GM23338 (cell line): ENCODE results near the gene NWD2. TPM values are rescaled to one million over a fixed set of nuclear protein-coding genes. Genes with fewer than 3 reads are reported as not detected.

Source experiments
- ATAC-seq: fragments of 200-7000 bp; cut with Tn5 transposase; 3 replicates; pipeline ENCODE4 v1.9.1; 2020
- DNase-seq: peaks from one replicate; pipeline ENCODE4 v3.0.0-alpha.2; 2015; ENCODE audit warnings: low spot score
- H2AFZ ChIP-seq: fragments of 200-600 bp; sonication (generic); 2 replicates; pipeline ENCODE4 v1.8.0; 2016; ENCODE audit warnings: antibody characterized with exemption, mild to moderate bottlenecking, moderate library complexity
- H3F3A ChIP-seq: fragments of 200-600 bp; sonication (generic); replicated peaks from 2 replicates; pipeline ENCODE4 v1.8.0; 2017; ENCODE audit warnings: antibody characterized with exemption, mixed run types, low read depth
- H3K27ac ChIP-seq: fragments of 200-600 bp; sonication (generic); 2 replicates; pipeline ENCODE4 v1.6.1; 2016; ENCODE audit warnings: low read depth
- H3K27me3 ChIP-seq: fragments of 200-600 bp; sonication (generic); 2 replicates; pipeline ENCODE4 v1.8.0; 2016; ENCODE audit warnings: mild to moderate bottlenecking, mixed run types, moderate library complexity; ENCODE audit not compliant: insufficient read depth
- H3K36me3 ChIP-seq: fragments of 200-600 bp; sonication (generic); 2 replicates; pipeline ENCODE4 v1.8.0; 2016; ENCODE audit warnings: mild to moderate bottlenecking; ENCODE audit not compliant: insufficient read depth
- H3K4me1 ChIP-seq: fragments of 200-600 bp; sonication (generic); 2 replicates; pipeline ENCODE4 v1.8.0; 2016; ENCODE audit warnings: mild to moderate bottlenecking, moderate library complexity; ENCODE audit not compliant: insufficient read depth
- H3K4me2 ChIP-seq: fragments of 200-600 bp; sonication (generic); 2 replicates; pipeline ENCODE4 v1.7.1; 2017; ENCODE audit warnings: mixed run types
- H3K4me3 ChIP-seq: fragments of 200-600 bp; sonication (generic); 2 replicates; pipeline ENCODE4 v1.6.1; 2016; ENCODE audit warnings: mixed run types
- H3K79me2 ChIP-seq: fragments of 200-600 bp; sonication (generic); replicated peaks from 2 replicates; pipeline ENCODE4 v1.8.0; 2017; ENCODE audit warnings: mild to moderate bottlenecking; ENCODE audit not compliant: insufficient read depth
- H3K9me2 ChIP-seq: fragments of 200-600 bp; sonication (generic); 2 replicates; pipeline ENCODE4 v1.8.0; 2017; ENCODE audit not compliant: insufficient read depth
- H4K20me1 ChIP-seq: fragments of 200-600 bp; sonication (generic); replicated peaks from 2 replicates; pipeline ENCODE4 v1.8.0; 2017; ENCODE audit warnings: mild to moderate bottlenecking; ENCODE audit not compliant: insufficient read depth
- H3K27ac Mint-ChIP-seq: 2 replicates; pipeline ENCODE4 v1.8.0; 2020; ENCODE audit warnings: inconsistent platforms, mild to moderate bottlenecking, moderate library complexity, mixed read lengths
- H3K27me3 Mint-ChIP-seq: 3 replicates; pipeline ENCODE4 v1.8.0; 2022; ENCODE audit warnings: low read depth, mild to moderate bottlenecking, moderate library complexity, mixed read lengths, inconsistent platforms; ENCODE audit not compliant: insufficient read depth, poor library complexity
- H3K36me3 Mint-ChIP-seq: 3 replicates; pipeline ENCODE4 v1.8.0; 2021; ENCODE audit warnings: low read depth, mild to moderate bottlenecking, inconsistent platforms, moderate library complexity, mixed read lengths
- H3K4me1 Mint-ChIP-seq: 3 replicates; pipeline ENCODE4 v1.8.0; 2020; ENCODE audit warnings: mild to moderate bottlenecking, inconsistent platforms, mixed read lengths
- H3K4me3 Mint-ChIP-seq: 3 replicates; pipeline ENCODE4 v1.8.0; 2021; ENCODE audit warnings: moderate library complexity, mild to moderate bottlenecking, inconsistent platforms, mixed read lengths
- H3K9me3 Mint-ChIP-seq: 3 replicates; pipeline ENCODE4 v1.8.0; 2020; ENCODE audit warnings: moderate library complexity, mild to moderate bottlenecking, inconsistent platforms, mixed read lengths
- CREB1 ChIP-seq: fragments of 250-450 bp; sonication (Bioruptor Pico); IDR thresholded peaks from 2 replicates; pipeline ENCODE4 v1.5.0; 2020; ENCODE audit warnings: low read depth, mild to moderate bottlenecking, moderate library complexity
- ETS1 ChIP-seq: IDR thresholded peaks from 2 replicates; pipeline ENCODE4 v1.6.1; 2016; ENCODE audit warnings: antibody characterized with exemption
- EZH2 ChIP-seq: fragments of 200-600 bp; sonication (generic); IDR thresholded peaks from one replicate; pipeline ENCODE4 v1.8.0; 2017; ENCODE audit warnings: antibody characterized with exemption, mild to moderate bottlenecking, low read depth; ENCODE audit not compliant: unreplicated experiment
- EZH2phosphoT487 ChIP-seq: fragments of 200-600 bp; sonication (generic); IDR thresholded peaks from one replicate; pipeline ENCODE4 v1.8.1; 2018; ENCODE audit warnings: antibody characterized with exemption; ENCODE audit not compliant: unreplicated experiment
- JUNB ChIP-seq: IDR thresholded peaks from one replicate; pipeline ENCODE4 v1.6.1; 2016; ENCODE audit warnings: antibody characterized with exemption; ENCODE audit not compliant: unreplicated experiment
- NANOG ChIP-seq: IDR thresholded peaks from 2 replicates; pipeline ENCODE4 v1.6.1; 2016; ENCODE audit warnings: antibody characterized with exemption, borderline replicate concordance
- POLR2AphosphoS5 ChIP-seq: IDR thresholded peaks from 2 replicates; pipeline ENCODE4 v1.6.1; 2016; ENCODE audit warnings: antibody characterized with exemption, low read depth
- REST ChIP-seq: IDR thresholded peaks from one replicate; pipeline ENCODE4 v1.6.1; 2018; ENCODE audit warnings: antibody characterized with exemption; ENCODE audit not compliant: unreplicated experiment
- STAT1 ChIP-seq: IDR thresholded peaks from one replicate; pipeline ENCODE4 v1.6.1; 2016; ENCODE audit warnings: antibody characterized with exemption; ENCODE audit not compliant: unreplicated experiment
- ZNF114 ChIP-seq: fragments of 250-450 bp; sonication (Bioruptor Pico); IDR thresholded peaks from 2 replicates; pipeline ENCODE4 v1.5.0; 2020; ENCODE audit warnings: mild to moderate bottlenecking, moderate library complexity
- ZNF331 ChIP-seq: fragments of 250-450 bp; sonication (Bioruptor Pico); IDR thresholded peaks from 2 replicates; pipeline ENCODE4 v1.5.0; 2020; ENCODE audit warnings: low read depth, mild to moderate bottlenecking, moderate library complexity
- ZNF462 ChIP-seq: fragments of 250-450 bp; sonication (Bioruptor Pico); IDR thresholded peaks from 2 replicates; pipeline ENCODE4 v1.5.0; 2020; ENCODE audit warnings: mild to moderate bottlenecking, moderate library complexity
- polyA plus RNA-seq: library from polyadenylated mRNA; unstranded; fragments of >200 nt; fragmentation: Nextera tagmentation; extraction: Ambion mirVana; gene quantifications from 2 replicates; pipeline ENCODE4 v1.2.1, GENCODE V29; 2016
- total RNA-seq: library from RNA; depleted of rRNA; stranded (reverse); fragments of >200 nt; shearing (Covaris generic); gene quantifications from 2 replicates; pipeline ENCODE4 v1.2.3, GENCODE V29; 2014

NWD2 gene
- total and polyA plus RNA-seq, 2 experiments from 2014 or later = 0.07 TPM; not detected in 1

GRCh38 chr4:37476691-37477090, 232.1 kb downstream of the NWD2 start:
- Histone ChIP-seq H4K20me1 (no peaks in the 10 kb centered on the region), H3K79me2 (no peaks in the 10 kb centered on the region), H3K4me3 (no peak overlapping the region), H3K27ac (no peak overlapping the region), H3K27me3 (no peaks in the 10 kb centered on the region), H3F3A (no peaks in the 10 kb centered on the region), H3K36me3 (no peaks in the 10 kb centered on the region), H3K4me1 (no peaks in the 10 kb centered on the region), H2AFZ (no peak overlapping the region), H3K4me2 (no peak overlapping the region), H3K9me2 (peaks cover 4% of the 10 kb centered on the region)
- H3K4me1 Mint-ChIP-seq = no peaks in the 10 kb centered on the region
- no peak overlapping the region for H3K4me3 Mint-ChIP-seq
- H3K36me3 Mint-ChIP-seq = no peaks in the 10 kb centered on the region
- no peak overlapping the region for H3K27ac Mint-ChIP-seq
- TF ChIP-seq NANOG = no peak
- no peak for TF ChIP-seq STAT1
- DNase-seq (no peak), ATAC-seq (no peak)
- H3K9me3 Mint-ChIP-seq = no peaks in the 10 kb centered on the region
- H3K27me3 Mint-ChIP-seq = no peaks in the 10 kb centered on the region

- no peak for ATAC-seq
- no peak for DNase-seq
- Mint-ChIP-seq H3K36me3 (no peaks in the 10 kb centered on the region), H3K4me3 (no peak overlapping the region), H3K4me1 (no peaks in the 10 kb centered on the region), H3K27me3 (no peaks in the 10 kb centered on the region), H3K27ac (no peak overlapping the region), H3K9me3 (no peaks in the 10 kb centered on the region)
- no peak overlapping the region for H2AFZ ChIP-seq
- no peaks in the 10 kb centered on the region for H4K20me1 ChIP-seq
- H3K36me3 ChIP-seq = no peaks in the 10 kb centered on the region
- no peaks in the 10 kb centered on the region for H3K4me1 ChIP-seq
- no peaks in the 10 kb centered on the region for H3K79me2 ChIP-seq
- H3K4me2 ChIP-seq = no peak overlapping the region
- H3K9me2 ChIP-seq = peaks cover 4% of the 10 kb centered on the region
- H3K4me3 ChIP-seq = no peak overlapping the region
- no peaks in the 10 kb centered on the region for H3F3A ChIP-seq
- no peak overlapping the region for H3K27ac ChIP-seq
- H3K27me3 ChIP-seq = no peaks in the 10 kb centered on the region
- TF ChIP-seq EZH2 (no peak), NANOG (no peak), REST (no peak), POLR2AphosphoS5 (no peak), ZNF462 (no peak), CREB1 (CRISPR knock-in tag) (no peak), STAT1 (no peak), ETS1 (no peak), ZNF331 (CRISPR knock-in tag) (no peak), JUNB (no peak), ZNF114 (CRISPR knock-in tag) (no peak), EZH2phosphoT487 (no peak)
Observed at GRCh38 chr4:37477126-37477525, 232.6 kb downstream of the NWD2 start.
